GM23338 (cell line): Measurements from ENCODE around the gene ONECUT3. TPM values are rescaled to one million over a fixed set of nuclear protein-coding genes. Genes with fewer than 3 reads are reported as not detected.

Source experiments
- EZH2 ChIP-seq: fragments of 200-600 bp; sonication (generic); IDR thresholded peaks from one replicate; pipeline ENCODE4 v1.8.0; 2017; ENCODE audit warnings: antibody characterized with exemption, mild to moderate bottlenecking, low read depth; ENCODE audit not compliant: unreplicated experiment
- STAT1 ChIP-seq: IDR thresholded peaks from one replicate; pipeline ENCODE4 v1.6.1; 2016; ENCODE audit warnings: antibody characterized with exemption; ENCODE audit not compliant: unreplicated experiment
- polyA plus RNA-seq: library from polyadenylated mRNA; unstranded; fragments of >200 nt; fragmentation: Nextera tagmentation; extraction: Ambion mirVana; gene quantifications from 2 replicates; pipeline ENCODE4 v1.2.1, GENCODE V29; 2016
- total RNA-seq: library from RNA; depleted of rRNA; stranded (reverse); fragments of >200 nt; shearing (Covaris generic); gene quantifications from 2 replicates; pipeline ENCODE4 v1.2.3, GENCODE V29; 2014
- TF ChIP-seq, protein P1 (sequence below): fragments of 250-450 bp; sonication (Bioruptor Pico); IDR thresholded peaks from 2 replicates; pipeline ENCODE4 v1.5.0; 2020; ENCODE audit warnings: mild to moderate bottlenecking, moderate library complexity
- TF ChIP-seq, protein P2 (sequence below): IDR thresholded peaks from one replicate; pipeline ENCODE4 v1.6.1; 2018; ENCODE audit warnings: antibody characterized with exemption; ENCODE audit not compliant: unreplicated experiment

Gene ONECUT3
- total and polyA plus RNA-seq, 2 experiments from 2014 or later, result not detected

DNA sequence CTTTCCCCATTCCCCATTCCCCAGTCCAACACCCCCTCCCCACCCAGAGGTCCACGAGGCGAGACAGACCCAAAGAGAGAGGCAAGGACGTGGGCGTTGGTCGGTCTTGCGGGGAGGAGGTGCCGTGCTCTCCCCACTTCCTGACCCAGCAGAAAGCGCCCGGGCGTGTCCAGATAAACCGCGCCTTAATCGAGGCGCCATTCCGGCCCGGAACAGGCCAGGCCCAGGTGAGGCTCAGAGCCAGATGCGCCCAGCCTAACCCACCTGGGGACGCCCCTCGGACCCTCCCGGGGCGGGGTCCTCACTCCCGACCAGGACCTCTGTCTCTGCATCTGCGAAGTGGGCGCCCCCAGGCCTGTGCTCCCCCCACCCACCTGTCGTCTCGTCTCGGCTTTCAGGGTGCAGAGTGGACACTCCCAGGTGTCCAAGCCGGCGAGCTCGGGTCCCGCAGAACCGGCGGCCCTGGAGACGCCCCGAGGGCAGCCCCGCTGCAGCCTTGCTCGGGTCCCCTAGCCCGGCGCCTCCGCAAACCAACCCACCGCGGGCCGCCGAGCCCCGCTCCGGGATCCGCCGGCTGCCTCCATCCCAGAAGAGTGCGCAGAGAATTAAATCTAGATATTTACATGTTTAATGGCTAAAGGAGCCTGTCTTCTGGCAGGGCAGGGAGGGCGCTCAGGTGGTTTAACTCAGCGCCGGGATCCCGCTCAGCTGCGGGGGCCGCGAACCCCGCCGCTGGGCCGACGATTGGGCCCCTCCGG lies 5.0 kb upstream of the ONECUT3 start (continued):
- TF ChIP-seq, protein P1, sequence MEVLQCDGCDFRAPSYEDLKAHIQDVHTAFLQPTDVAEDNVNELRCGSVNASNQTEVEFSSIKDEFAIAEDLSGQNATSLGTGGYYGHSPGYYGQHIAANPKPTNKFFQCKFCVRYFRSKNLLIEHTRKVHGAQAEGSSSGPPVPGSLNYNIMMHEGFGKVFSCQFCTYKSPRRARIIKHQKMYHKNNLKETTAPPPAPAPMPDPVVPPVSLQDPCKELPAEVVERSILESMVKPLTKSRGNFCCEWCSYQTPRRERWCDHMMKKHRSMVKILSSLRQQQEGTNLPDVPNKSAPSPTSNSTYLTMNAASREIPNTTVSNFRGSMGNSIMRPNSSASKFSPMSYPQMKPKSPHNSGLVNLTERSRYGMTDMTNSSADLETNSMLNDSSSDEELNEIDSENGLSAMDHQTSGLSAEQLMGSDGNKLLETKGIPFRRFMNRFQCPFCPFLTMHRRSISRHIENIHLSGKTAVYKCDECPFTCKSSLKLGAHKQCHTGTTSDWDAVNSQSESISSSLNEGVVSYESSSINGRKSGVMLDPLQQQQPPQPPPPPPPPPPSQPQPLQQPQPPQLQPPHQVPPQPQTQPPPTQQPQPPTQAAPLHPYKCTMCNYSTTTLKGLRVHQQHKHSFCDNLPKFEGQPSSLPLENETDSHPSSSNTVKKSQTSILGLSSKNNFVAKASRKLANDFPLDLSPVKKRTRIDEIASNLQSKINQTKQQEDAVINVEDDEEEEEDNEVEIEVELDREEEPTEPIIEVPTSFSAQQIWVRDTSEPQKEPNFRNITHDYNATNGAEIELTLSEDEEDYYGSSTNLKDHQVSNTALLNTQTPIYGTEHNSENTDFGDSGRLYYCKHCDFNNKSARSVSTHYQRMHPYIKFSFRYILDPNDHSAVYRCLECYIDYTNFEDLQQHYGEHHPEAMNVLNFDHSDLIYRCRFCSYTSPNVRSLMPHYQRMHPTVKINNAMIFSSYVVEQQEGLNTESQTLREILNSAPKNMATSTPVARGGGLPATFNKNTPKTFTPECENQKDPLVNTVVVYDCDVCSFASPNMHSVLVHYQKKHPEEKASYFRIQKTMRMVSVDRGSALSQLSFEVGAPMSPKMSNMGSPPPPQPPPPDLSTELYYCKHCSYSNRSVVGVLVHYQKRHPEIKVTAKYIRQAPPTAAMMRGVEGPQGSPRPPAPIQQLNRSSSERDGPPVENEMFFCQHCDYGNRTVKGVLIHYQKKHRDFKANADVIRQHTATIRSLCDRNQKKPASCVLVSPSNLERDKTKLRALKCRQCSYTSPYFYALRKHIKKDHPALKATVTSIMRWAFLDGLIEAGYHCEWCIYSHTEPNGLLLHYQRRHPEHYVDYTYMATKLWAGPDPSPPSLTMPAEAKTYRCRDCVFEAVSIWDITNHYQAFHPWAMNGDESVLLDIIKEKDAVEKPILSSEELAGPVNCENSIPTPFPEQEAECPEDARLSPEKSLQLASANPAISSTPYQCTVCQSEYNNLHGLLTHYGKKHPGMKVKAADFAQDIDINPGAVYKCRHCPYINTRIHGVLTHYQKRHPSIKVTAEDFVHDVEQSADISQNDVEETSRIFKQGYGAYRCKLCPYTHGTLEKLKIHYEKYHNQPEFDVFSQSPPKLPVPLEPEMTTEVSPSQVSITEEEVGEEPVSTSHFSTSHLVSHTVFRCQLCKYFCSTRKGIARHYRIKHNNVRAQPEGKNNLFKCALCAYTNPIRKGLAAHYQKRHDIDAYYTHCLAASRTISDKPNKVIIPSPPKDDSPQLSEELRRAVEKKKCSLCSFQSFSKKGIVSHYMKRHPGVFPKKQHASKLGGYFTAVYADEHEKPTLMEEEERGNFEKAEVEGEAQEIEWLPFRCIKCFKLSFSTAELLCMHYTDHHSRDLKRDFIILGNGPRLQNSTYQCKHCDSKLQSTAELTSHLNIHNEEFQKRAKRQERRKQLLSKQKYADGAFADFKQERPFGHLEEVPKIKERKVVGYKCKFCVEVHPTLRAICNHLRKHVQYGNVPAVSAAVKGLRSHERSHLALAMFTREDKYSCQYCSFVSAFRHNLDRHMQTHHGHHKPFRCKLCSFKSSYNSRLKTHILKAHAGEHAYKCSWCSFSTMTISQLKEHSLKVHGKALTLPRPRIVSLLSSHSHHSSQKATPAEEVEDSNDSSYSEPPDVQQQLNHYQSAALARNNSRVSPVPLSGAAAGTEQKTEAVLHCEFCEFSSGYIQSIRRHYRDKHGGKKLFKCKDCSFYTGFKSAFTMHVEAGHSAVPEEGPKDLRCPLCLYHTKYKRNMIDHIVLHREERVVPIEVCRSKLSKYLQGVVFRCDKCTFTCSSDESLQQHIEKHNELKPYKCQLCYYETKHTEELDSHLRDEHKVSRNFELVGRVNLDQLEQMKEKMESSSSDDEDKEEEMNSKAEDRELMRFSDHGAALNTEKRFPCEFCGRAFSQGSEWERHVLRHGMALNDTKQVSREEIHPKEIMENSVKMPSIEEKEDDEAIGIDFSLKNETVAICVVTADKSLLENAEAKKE, result no peak
- TF ChIP-seq EZH2 (peak; percentile 88), STAT1 (no peak)
- TF ChIP-seq, protein P2, sequence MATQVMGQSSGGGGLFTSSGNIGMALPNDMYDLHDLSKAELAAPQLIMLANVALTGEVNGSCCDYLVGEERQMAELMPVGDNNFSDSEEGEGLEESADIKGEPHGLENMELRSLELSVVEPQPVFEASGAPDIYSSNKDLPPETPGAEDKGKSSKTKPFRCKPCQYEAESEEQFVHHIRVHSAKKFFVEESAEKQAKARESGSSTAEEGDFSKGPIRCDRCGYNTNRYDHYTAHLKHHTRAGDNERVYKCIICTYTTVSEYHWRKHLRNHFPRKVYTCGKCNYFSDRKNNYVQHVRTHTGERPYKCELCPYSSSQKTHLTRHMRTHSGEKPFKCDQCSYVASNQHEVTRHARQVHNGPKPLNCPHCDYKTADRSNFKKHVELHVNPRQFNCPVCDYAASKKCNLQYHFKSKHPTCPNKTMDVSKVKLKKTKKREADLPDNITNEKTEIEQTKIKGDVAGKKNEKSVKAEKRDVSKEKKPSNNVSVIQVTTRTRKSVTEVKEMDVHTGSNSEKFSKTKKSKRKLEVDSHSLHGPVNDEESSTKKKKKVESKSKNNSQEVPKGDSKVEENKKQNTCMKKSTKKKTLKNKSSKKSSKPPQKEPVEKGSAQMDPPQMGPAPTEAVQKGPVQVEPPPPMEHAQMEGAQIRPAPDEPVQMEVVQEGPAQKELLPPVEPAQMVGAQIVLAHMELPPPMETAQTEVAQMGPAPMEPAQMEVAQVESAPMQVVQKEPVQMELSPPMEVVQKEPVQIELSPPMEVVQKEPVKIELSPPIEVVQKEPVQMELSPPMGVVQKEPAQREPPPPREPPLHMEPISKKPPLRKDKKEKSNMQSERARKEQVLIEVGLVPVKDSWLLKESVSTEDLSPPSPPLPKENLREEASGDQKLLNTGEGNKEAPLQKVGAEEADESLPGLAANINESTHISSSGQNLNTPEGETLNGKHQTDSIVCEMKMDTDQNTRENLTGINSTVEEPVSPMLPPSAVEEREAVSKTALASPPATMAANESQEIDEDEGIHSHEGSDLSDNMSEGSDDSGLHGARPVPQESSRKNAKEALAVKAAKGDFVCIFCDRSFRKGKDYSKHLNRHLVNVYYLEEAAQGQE, result no peak
